Erythroblast (primary cell): ENCODE results near the gene METTL1.

Source experiments
- GATA1 ChIP-seq: IDR thresholded peaks from 2 replicates; pipeline ENCODE4 v1.6.1; 2011; ENCODE audit warnings: low read depth, mild to moderate bottlenecking, control low read depth, low read length, moderate library complexity
- POLR2A ChIP-seq: IDR thresholded peaks from 2 replicates; pipeline ENCODE4 v1.6.1; 2011; ENCODE audit warnings: mild to moderate bottlenecking, low read length

- no peak for TF ChIP-seq POLR2A
- TF ChIP-seq GATA1: no peak
These were observed 42.5 kb downstream of the METTL1 start for GRCh38 chr12:57729321-57729844.
